Keratinocyte (primary cell): ENCODE data around the gene TMEM225B. TPM values are rescaled to one million over a fixed set of nuclear protein-coding genes. Genes with fewer than 3 reads are reported as not detected.

Experiments used
- DNase-seq: peaks from one replicate; pipeline ENCODE4 v3.0.0-alpha.2; 2011; ENCODE audit warnings: low read depth, missing footprints, low spot score
- FAIRE-seq: peaks from 2 replicates; lab custom pipeline; 2011; peaks lifted over from hg19 to GRCh38; lab: Jason Lieb, UNC
- H2AFZ ChIP-seq: 2 replicates; pipeline ENCODE4 v1.6.0; 2012; ENCODE audit warnings: low read length, control low read depth, inconsistent platforms; ENCODE audit not compliant: control insufficient read depth
- H3K27ac ChIP-seq: 2 replicates; pipeline ENCODE4 v1.5.1; 2011; ENCODE audit warnings: low read length; ENCODE audit not compliant: control insufficient read depth, insufficient read depth
- H3K27me3 ChIP-seq: 3 replicates; pipeline ENCODE4 v1.6.0; 2011; ENCODE audit warnings: low read length; ENCODE audit not compliant: control insufficient read depth, insufficient read depth; ENCODE audit errors: extremely low read depth
- H3K36me3 ChIP-seq, 2 experiments: 2 replicates in 1 of 2; 3 replicates in 1 of 2; pipeline ENCODE4 v1.5.1; 2011; ENCODE audit warnings: low read length in 2 of 2, mild to moderate bottlenecking in 1 of 2; ENCODE audit not compliant: control insufficient read depth in 2 of 2, insufficient read depth in 2 of 2; ENCODE audit errors: extremely low read depth in 1 of 2
- H3K4me1 ChIP-seq: 3 replicates; pipeline ENCODE4 v1.5.1; 2011; ENCODE audit warnings: low read length; ENCODE audit not compliant: control insufficient read depth, insufficient read depth; ENCODE audit errors: extremely low read depth
- H3K4me2 ChIP-seq: 3 replicates; pipeline ENCODE4 v1.6.0; 2011; ENCODE audit warnings: low read depth, low read length; ENCODE audit not compliant: control insufficient read depth, insufficient read depth; ENCODE audit errors: extremely low read depth
- H3K4me3 ChIP-seq, 3 experiments: fragments of 200-600 bp in 1 of 3; sonication (generic) in 1 of 3; 2 replicates in 2 of 3; 3 replicates in 1 of 3; pipeline ENCODE4 v1.5.1; 2011 to 2016; ENCODE audit warnings: low read length in 3 of 3, mild to moderate bottlenecking in 3 of 3, control low read depth in 2 of 3, inconsistent platforms in 1 of 3, low read depth in 1 of 3, mixed read lengths in 1 of 3, mixed run types in 1 of 3, moderate library complexity in 1 of 3; ENCODE audit not compliant: control insufficient read depth in 2 of 3, insufficient read depth in 2 of 3; ENCODE audit errors: extremely low read depth in 1 of 3
- H3K79me2 ChIP-seq: 2 replicates; pipeline ENCODE4 v1.6.0; 2012; ENCODE audit warnings: low read length; ENCODE audit not compliant: control insufficient read depth, insufficient read depth
- H3K9ac ChIP-seq: 3 replicates; pipeline ENCODE4 v1.6.0; 2011; ENCODE audit warnings: low read length; ENCODE audit not compliant: control insufficient read depth, insufficient read depth; ENCODE audit errors: extremely low read depth
- H3K9me1 ChIP-seq: 3 replicates; pipeline ENCODE4 v1.6.0; 2011; ENCODE audit warnings: low read length; ENCODE audit not compliant: control insufficient read depth, insufficient read depth; ENCODE audit errors: extremely low read depth
- H3K9me3 ChIP-seq: 2 replicates; pipeline ENCODE4 v1.5.1; 2012; ENCODE audit warnings: low read depth, low read length; ENCODE audit not compliant: control insufficient read depth
- H4K20me1 ChIP-seq: 3 replicates; pipeline ENCODE4 v1.6.0; 2011; ENCODE audit warnings: low read length; ENCODE audit not compliant: control insufficient read depth, insufficient read depth; ENCODE audit errors: extremely low read depth
- CTCF ChIP-seq, 3 experiments: IDR thresholded peaks in 1 of 3; conservative IDR thresholded peaks in 1 of 3; optimal IDR thresholded peaks in 1 of 3; 2 replicates in 2 of 3; 3 replicates in 1 of 3; pipeline versions ENCODE3 to v1.5.1; 2011; ENCODE audit warnings: low read length in 3 of 3, mild to moderate bottlenecking in 3 of 3, moderate library complexity in 2 of 3, control low read depth in 1 of 3, inconsistent platforms in 1 of 3; ENCODE audit not compliant: insufficient read depth in 2 of 3; ENCODE audit errors: extremely low read depth in 1 of 3
- EZH2 ChIP-seq: IDR thresholded peaks from one replicate; pipeline ENCODE4 v1.6.1; 2012; ENCODE audit warnings: inconsistent platforms, mild to moderate bottlenecking, low read length, moderate library complexity
- dilution Hi-C: fragments of 300-500 bp; cut with MboI; formaldehyde crosslinking; loops from one replicate; pipeline ENCODE4 v1.7.0; 2020; ENCODE audit warnings: low sequenced_read_pairs; ENCODE audit not compliant: extremely low pct_ligation_motif_present
- polyA plus RNA-seq, 5 experiments: library from polyadenylated mRNA; depleted of rRNA in 3 of 5; stranded (reverse) in 3 of 5; stranded (forward) in 1 of 5; unstranded in 1 of 5; fragments of >200 nt; gene quantifications; 1 replicate in 1 of 5; 2 replicates in 3 of 5; 3 replicates in 1 of 5; pipeline versions ENCODE4 v1.2.1 to v1.2.3, GENCODE V29; 2011 to 2012; ENCODE audit warnings: missing spikeins in 2 of 5, low read depth in 1 of 5, low replicate concordance in 1 of 5

Gene TMEM225B
- polyA plus RNA-seq, 1 donor (not counting 4 experiments of a cell fraction or from before 2014, with no cell fraction given): 0.18 TPM

GRCh38 chr7:99648843-99649242 is 50.8 kb downstream of the TMEM225B start:
- no peaks in the 10 kb centered on the region for H3K9me1 ChIP-seq
- no peak overlapping the region for H3K27ac ChIP-seq
- H3K79me2 ChIP-seq: no peaks in the 10 kb centered on the region
- FAIRE-seq (no peak), DNase-seq (no peak)
- no peak overlapping the region for H3K9ac ChIP-seq
- no peaks in the 10 kb centered on the region for H3K9me3 ChIP-seq
- H3K4me3 ChIP-seq: no peak overlapping the region
- H3K27me3 ChIP-seq: no peaks in the 10 kb centered on the region
- H3K4me2 ChIP-seq: no peak overlapping the region
- no peak for TF ChIP-seq CTCF (optimal IDR thresholded peaks at IDR 0.05 in 1 of 3, IDR thresholded peaks at IDR 0.05 in 1 of 3, conservative IDR thresholded peaks at IDR 0.05 in 1 of 3; ENCODE audit: extremely low read depth in 1 of 3, insufficient read depth in 2 of 3, low read length in 3 of 3)
- no peak for TF ChIP-seq EZH2
- no peaks in the 10 kb centered on the region for H4K20me1 ChIP-seq
- dilution Hi-C loops: no loop called here
- no peak overlapping the region for H2AFZ ChIP-seq
- H3K4me1 ChIP-seq: no peaks in the 10 kb centered on the region
- H3K36me3 ChIP-seq: peaks cover 3% of the 10 kb centered on the region in 2 experiments

DNA sequence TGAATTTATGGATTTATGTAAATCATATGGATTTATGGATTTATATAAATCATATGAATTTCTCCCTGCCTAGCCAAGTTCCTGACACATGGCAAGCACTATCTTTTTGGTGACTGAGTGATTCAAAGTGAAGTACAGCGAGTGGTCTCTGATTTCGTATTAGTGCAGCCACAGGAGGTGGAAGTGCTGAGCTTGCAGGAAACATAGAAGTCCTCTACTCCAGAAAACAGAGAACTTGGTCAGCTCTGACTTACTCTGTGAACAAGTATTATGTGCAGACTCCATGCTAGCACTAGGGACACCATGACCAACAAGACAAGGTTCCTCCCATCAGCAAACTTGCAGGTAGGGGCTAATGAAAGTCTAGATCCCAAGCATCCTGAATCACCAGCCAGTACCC is 53.2 kb downstream of the TMEM225B start:
- Histone ChIP-seq H3K4me2 (no peak overlapping the region), H3K27me3 (no peaks in the 10 kb centered on the region), H3K9ac (no peak overlapping the region), H4K20me1 (no peaks in the 10 kb centered on the region), H3K4me1 (no peaks in the 10 kb centered on the region), H3K79me2 (no peaks in the 10 kb centered on the region), H3K4me3 (no peak overlapping the region), H3K27ac (no peak overlapping the region), H2AFZ (no peak overlapping the region), H3K9me3 (no peaks in the 10 kb centered on the region), H3K9me1 (no peaks in the 10 kb centered on the region), H3K36me3 (peaks cover 0 to 3% of the 10 kb centered on the region in 2 experiments)
- no peak for TF ChIP-seq EZH2
- no peak for TF ChIP-seq CTCF (optimal IDR thresholded peaks at IDR 0.05 in 1 of 3, IDR thresholded peaks at IDR 0.05 in 1 of 3, conservative IDR thresholded peaks at IDR 0.05 in 1 of 3; ENCODE audit: extremely low read depth in 1 of 3, insufficient read depth in 2 of 3, low read length in 3 of 3)
- DNase-seq: no peak
- FAIRE-seq: no peak
- dilution Hi-C loops: no loop called here
